Fibroblast of lung (primary cell): Measurements from ENCODE around the gene ZNF492.

Source experiments
- EZH2 ChIP-seq: IDR thresholded peaks from 2 replicates; pipeline ENCODE4 v1.5.1; 2012; ENCODE audit warnings: low read length, control low read depth, mild to moderate bottlenecking; ENCODE audit errors: missing control alignments
- TF ChIP-seq, protein P1 (sequence below), 2 donors: IDR thresholded peaks in 1 of 2; conservative IDR thresholded peaks in 1 of 2; 1 replicate in 1 of 2; 2 replicates in 1 of 2; pipeline ENCODE4 v1.5.1; 2011 to 2012; ENCODE audit warnings: low read length in 2 of 2, control low read depth in 1 of 2, inconsistent platforms in 1 of 2, low read depth in 1 of 2, mild to moderate bottlenecking in 1 of 2

DNA sequence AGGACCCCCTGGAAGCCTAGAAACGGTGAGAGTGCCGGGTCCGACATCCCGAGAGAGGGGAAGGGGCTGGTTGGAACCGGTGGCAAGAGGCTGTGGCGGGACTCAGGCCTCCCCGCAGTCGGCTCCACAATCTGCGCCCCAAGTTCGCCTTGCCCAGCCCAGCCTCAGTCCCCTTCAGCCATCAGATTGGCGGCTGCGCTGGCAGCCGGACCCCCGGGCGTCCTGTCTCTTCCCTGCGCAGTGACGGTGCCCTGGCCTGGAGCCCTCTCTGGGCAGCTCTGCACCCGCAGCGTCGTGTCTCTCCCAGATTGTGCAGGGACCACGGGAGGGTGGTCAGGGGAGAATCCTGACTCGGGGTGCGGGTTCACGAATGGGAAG is 315 bp downstream of the ZNF492 start:
- TF ChIP-seq EZH2 = no peak
- TF ChIP-seq, protein P1, sequence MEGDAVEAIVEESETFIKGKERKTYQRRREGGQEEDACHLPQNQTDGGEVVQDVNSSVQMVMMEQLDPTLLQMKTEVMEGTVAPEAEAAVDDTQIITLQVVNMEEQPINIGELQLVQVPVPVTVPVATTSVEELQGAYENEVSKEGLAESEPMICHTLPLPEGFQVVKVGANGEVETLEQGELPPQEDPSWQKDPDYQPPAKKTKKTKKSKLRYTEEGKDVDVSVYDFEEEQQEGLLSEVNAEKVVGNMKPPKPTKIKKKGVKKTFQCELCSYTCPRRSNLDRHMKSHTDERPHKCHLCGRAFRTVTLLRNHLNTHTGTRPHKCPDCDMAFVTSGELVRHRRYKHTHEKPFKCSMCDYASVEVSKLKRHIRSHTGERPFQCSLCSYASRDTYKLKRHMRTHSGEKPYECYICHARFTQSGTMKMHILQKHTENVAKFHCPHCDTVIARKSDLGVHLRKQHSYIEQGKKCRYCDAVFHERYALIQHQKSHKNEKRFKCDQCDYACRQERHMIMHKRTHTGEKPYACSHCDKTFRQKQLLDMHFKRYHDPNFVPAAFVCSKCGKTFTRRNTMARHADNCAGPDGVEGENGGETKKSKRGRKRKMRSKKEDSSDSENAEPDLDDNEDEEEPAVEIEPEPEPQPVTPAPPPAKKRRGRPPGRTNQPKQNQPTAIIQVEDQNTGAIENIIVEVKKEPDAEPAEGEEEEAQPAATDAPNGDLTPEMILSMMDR (conservative IDR thresholded peaks at IDR 0.05 in 1 of 2, IDR thresholded peaks at IDR 0.05 in 1 of 2; ENCODE audit: low read depth in 1 of 2, low read length in 2 of 2) = no peak
